H9 (cell line): Measurements from ENCODE around the gene FUT9. TPM values are rescaled to one million over a fixed set of nuclear protein-coding genes. Genes with fewer than 3 reads are reported as not detected.

ENCODE experiments used
- DNase-seq: peaks from one replicate; pipeline ENCODE4 v3.0.0-alpha.2; 2017
- H2AFZ ChIP-seq: one replicate; pipeline ENCODE4 v1.6.1; 2013; ENCODE audit warnings: mild to moderate bottlenecking, low read length, control low read depth, moderate library complexity
- H2AK5ac ChIP-seq: 2 replicates; pipeline ENCODE4 v1.6.1; 2013; ENCODE audit warnings: low read length, control low read depth, mixed read lengths; ENCODE audit not compliant: insufficient read length
- H2BK120ac ChIP-seq: one replicate; pipeline ENCODE4 v1.6.1; 2013; ENCODE audit warnings: low read depth, mild to moderate bottlenecking, low read length, control low read depth, inconsistent platforms; ENCODE audit not compliant: poor library complexity, severe bottlenecking
- H2BK12ac ChIP-seq: 2 replicates; pipeline ENCODE4 v1.6.1; 2013; ENCODE audit warnings: low read length, control low read depth, mixed read lengths, low read depth; ENCODE audit not compliant: insufficient read length
- H2BK15ac ChIP-seq: 2 replicates; pipeline ENCODE4 v1.6.1; 2013; ENCODE audit warnings: low read depth, low read length, control low read depth
- H2BK20ac ChIP-seq: one replicate; pipeline ENCODE4 v1.6.1; 2013; ENCODE audit warnings: low read depth, mild to moderate bottlenecking, low read length, control low read depth, inconsistent platforms; ENCODE audit not compliant: poor library complexity, severe bottlenecking
- H2BK5ac ChIP-seq: 2 replicates; pipeline ENCODE4 v1.6.1; 2013; ENCODE audit warnings: low read length, control low read depth, mixed read lengths; ENCODE audit not compliant: insufficient read length
- H3K14ac ChIP-seq: 2 replicates; pipeline ENCODE4 v1.6.1; 2013; ENCODE audit warnings: low read length, control low read depth; ENCODE audit not compliant: insufficient read depth
- H3K18ac ChIP-seq: 2 replicates; pipeline ENCODE4 v1.6.1; 2013; ENCODE audit warnings: low read depth, mild to moderate bottlenecking, mixed read lengths, low read length, control low read depth; ENCODE audit not compliant: insufficient read length
- H3K23ac ChIP-seq: 2 replicates; pipeline ENCODE4 v1.6.1; 2013; ENCODE audit warnings: low read length, control low read depth, mixed read lengths, low read depth; ENCODE audit not compliant: insufficient read length
- H3K23me2 ChIP-seq: 2 replicates; pipeline ENCODE4 v1.6.1; 2013; ENCODE audit warnings: low read depth, mild to moderate bottlenecking, mixed read lengths, low read length, control low read depth; ENCODE audit not compliant: insufficient read length, poor library complexity, severe bottlenecking
- H3K27ac ChIP-seq: 2 replicates; pipeline ENCODE4 v1.5.1; 2013; ENCODE audit warnings: low read length, control low read depth, mixed read lengths, low read depth; ENCODE audit not compliant: insufficient read length
- H3K27me3 ChIP-seq: 2 replicates; pipeline ENCODE4 v1.6.1; 2013; ENCODE audit warnings: low read length, control low read depth, inconsistent platforms; ENCODE audit not compliant: insufficient read depth
- H3K4ac ChIP-seq: 2 replicates; pipeline ENCODE4 v1.6.1; 2013; ENCODE audit warnings: low read depth, mild to moderate bottlenecking, control low read depth, inconsistent platforms, low read length, moderate library complexity
- H3K4me1 ChIP-seq: 2 replicates; pipeline ENCODE4 v1.6.1; 2013; ENCODE audit warnings: low read length, control low read depth, inconsistent platforms; ENCODE audit not compliant: insufficient read depth
- H3K4me2 ChIP-seq: 2 replicates; pipeline ENCODE4 v1.6.1; 2013; ENCODE audit warnings: low read length, control low read depth, mixed read lengths; ENCODE audit not compliant: insufficient read length, insufficient read depth
- H3K56ac ChIP-seq: 2 replicates; pipeline ENCODE4 v1.6.1; 2013; ENCODE audit warnings: low read depth, mild to moderate bottlenecking, mixed read lengths, low read length, control low read depth; ENCODE audit not compliant: insufficient read length
- H3K79me1 ChIP-seq: 2 replicates; pipeline ENCODE4 v1.6.1; 2013; ENCODE audit warnings: low read depth, mild to moderate bottlenecking, moderate library complexity, low read length, control low read depth, inconsistent platforms; ENCODE audit not compliant: insufficient read depth, poor library complexity, severe bottlenecking
- H3K79me2 ChIP-seq: 2 replicates; pipeline ENCODE4 v1.6.1; 2013; ENCODE audit warnings: low read length, control low read depth, inconsistent platforms; ENCODE audit not compliant: insufficient read depth
- H3K9ac ChIP-seq: 2 replicates; pipeline ENCODE4 v1.6.1; 2013; ENCODE audit warnings: low read length, control low read depth, mixed read lengths; ENCODE audit not compliant: insufficient read length; ENCODE audit errors: extremely low read depth
- H3K9me3 ChIP-seq: one replicate; pipeline ENCODE4 v1.6.1; 2013; ENCODE audit warnings: low read depth, low read length, inconsistent platforms; ENCODE audit not compliant: control insufficient read depth
- H3T11ph ChIP-seq: one replicate; pipeline ENCODE4 v1.6.1; 2013; ENCODE audit warnings: mild to moderate bottlenecking, low read length, control low read depth, inconsistent platforms
- H4K20me1 ChIP-seq: one replicate; pipeline ENCODE4 v1.6.1; 2013; ENCODE audit not compliant: control insufficient read depth, insufficient read length, insufficient read depth
- H4K5ac ChIP-seq: 2 replicates; pipeline ENCODE4 v1.6.1; 2013; ENCODE audit warnings: low read depth, mild to moderate bottlenecking, mixed read lengths, low read length, control low read depth; ENCODE audit not compliant: insufficient read length
- H4K8ac ChIP-seq: replicated peaks from 2 replicates; pipeline ENCODE4 v1.6.1; 2013; ENCODE audit warnings: low read length, control low read depth, mixed read lengths, low read depth; ENCODE audit not compliant: insufficient read length
- H4K91ac ChIP-seq: 2 replicates; pipeline ENCODE4 v1.6.1; 2013; ENCODE audit warnings: low read depth, mild to moderate bottlenecking, moderate library complexity, mixed read lengths, low read length, control low read depth; ENCODE audit not compliant: insufficient read length
- H3K27ac Mint-ChIP-seq, 3 experiments: 2 replicates in 2 of 3; 3 replicates in 1 of 3; pipeline ENCODE4 v1.8.0; 2020 to 2021; ENCODE audit warnings: mixed read lengths in 3 of 3, mild to moderate bottlenecking in 1 of 3, moderate library complexity in 1 of 3
- H3K27me3 Mint-ChIP-seq: 2 replicates; pipeline ENCODE4 v1.8.0; 2021; ENCODE audit warnings: low read depth, mild to moderate bottlenecking, moderate library complexity, mixed read lengths
- H3K36me3 Mint-ChIP-seq, 3 experiments: 2 replicates in 2 of 3; 3 replicates in 1 of 3; pipeline ENCODE4 v1.8.0; 2020 to 2021; ENCODE audit warnings: low read depth in 3 of 3, mixed read lengths in 3 of 3; ENCODE audit not compliant: insufficient read depth in 1 of 3
- H3K4me1 Mint-ChIP-seq, 2 experiments: 2 replicates each; pipeline ENCODE4 v1.8.0; 2020; ENCODE audit warnings: mixed read lengths in 2 of 2
- H3K4me3 Mint-ChIP-seq, 2 experiments: 2 replicates in 1 of 2; 3 replicates in 1 of 2; pipeline ENCODE4 v1.8.0; 2020 to 2021; ENCODE audit warnings: mild to moderate bottlenecking in 2 of 2, mixed read lengths in 2 of 2, moderate library complexity in 1 of 2
- H3K9me3 Mint-ChIP-seq, 2 experiments: 2 replicates in 1 of 2; 3 replicates in 1 of 2; pipeline ENCODE4 v1.8.0; 2020; ENCODE audit warnings: mild to moderate bottlenecking in 2 of 2, mixed read lengths in 2 of 2, moderate library complexity in 1 of 2
- CTCF ChIP-seq: fragments of 200-600 bp; sonication (generic); conservative IDR thresholded peaks from 3 replicates; pipeline ENCODE4 v1.8.0; 2021; ENCODE audit warnings: antibody characterized with exemption, mild to moderate bottlenecking
- WGBS: extraction: QIAGEN DNeasy Blood & Tissue Kit; methylation state at CpG from one replicate; pipeline ENCODE4 v1.1.7; 2013; ENCODE audit warnings: missing lambda C conversion rate, low lambda C conversion rate, mixed read lengths; ENCODE audit not compliant: insufficient read length; ENCODE audit errors: extremely low coverage; 5-methylcytosine and 5-hydroxymethylcytosine counted together
- total RNA-seq: library from RNA; stranded (reverse); gene quantifications from 2 replicates; pipeline ENCODE4 v1.2.1, GENCODE V29; 2021

The FUT9 gene
- total RNA-seq, 1 experiment from 2014 or later = 1.6 TPM

GRCh38 chr6:96086745-96087144 is 71.0 kb downstream of the FUT9 start:
- Histone ChIP-seq H3K14ac (no peak overlapping the region), H2AFZ (no peak overlapping the region), H2BK15ac (no peak overlapping the region), H3K18ac (no peak overlapping the region), H2BK20ac (no peak overlapping the region), H3K9ac (no peak overlapping the region), H3T11ph (no peak overlapping the region), H3K4me2 (no peak overlapping the region), H3K27me3 (no peaks in the 10 kb centered on the region), H3K4me1 (no peaks in the 10 kb centered on the region), H3K79me2 (no peaks in the 10 kb centered on the region), H3K56ac (no peak overlapping the region), H3K9me3 (no peaks in the 10 kb centered on the region), H4K91ac (no peak overlapping the region), H4K5ac (no peak overlapping the region), H4K8ac (no peak overlapping the region), H4K20me1 (no peaks in the 10 kb centered on the region), H2BK12ac (no peak overlapping the region), H2BK5ac (no peak overlapping the region), H3K23me2 (no peaks in the 10 kb centered on the region), H2BK120ac (no peak overlapping the region), H3K27ac (no peak overlapping the region), H3K4ac (no peak overlapping the region), H3K23ac (no peak overlapping the region), H3K79me1 (no peaks in the 10 kb centered on the region), H2AK5ac (no peak overlapping the region)
- H3K4me1 Mint-ChIP-seq = peaks cover 0 to 2% of the 10 kb centered on the region in 2 experiments; a peak in 1 of 4 replicates
- WGBS = no CpG with 5 or more reads among the region's 3 CpGs
- H3K27me3 Mint-ChIP-seq = no peaks in the 10 kb centered on the region
- no peak for TF ChIP-seq CTCF
- H3K27ac Mint-ChIP-seq = no peak overlapping the region
- no peak overlapping the region for H3K4me3 Mint-ChIP-seq
- H3K9me3 Mint-ChIP-seq = peaks cover 3% of the 10 kb centered on the region in 2 experiments; a peak in 4 of 5 replicates
- H3K36me3 Mint-ChIP-seq = peaks cover 0 to 5% (median 2%) of the 10 kb centered on the region in 3 experiments; a peak in 4 of 7 replicates
- no peak for DNase-seq
